GM12872 (cell line): Measurements from ENCODE around the gene KNSTRN.
A peak's percentile ranks its signal among the peaks of the same experiment; 100 is the strongest.

Experiments
- CTCF ChIP-seq: IDR thresholded peaks from 3 replicates; pipeline ENCODE4 v1.5.1; 2011; ENCODE audit warnings: low read depth, mild to moderate bottlenecking, low read length, moderate library complexity; ENCODE audit not compliant: insufficient read depth

The KNSTRN gene

GRCh38 chr15:40343512-40343911 is 39.0 kb upstream of the KNSTRN start:
- TF ChIP-seq CTCF = no peak

GRCh38 chr15:40344217-40344616 is 38.3 kb upstream of the KNSTRN start:
- TF ChIP-seq CTCF = no peak

GRCh38 chr15:40344631-40345120 is 37.8 kb upstream of the KNSTRN start:
- TF ChIP-seq CTCF = peak; percentile 92

- TF ChIP-seq CTCF = no peak
These were observed 37.2 kb upstream of the KNSTRN start for GRCh38 chr15:40345225-40345866.

- no peak for TF ChIP-seq CTCF
These were observed 36.5 kb upstream of the KNSTRN start for GRCh38 chr15:40345867-40346578.

- TF ChIP-seq CTCF = no peak
These were observed 35.7 kb upstream of the KNSTRN start for GRCh38 chr15:40346579-40347558.
